Keratinocyte (primary cell): ENCODE measurements around the gene SCNN1A. TPM values are rescaled to one million over a fixed set of nuclear protein-coding genes. Genes with fewer than 3 reads are reported as not detected.

ENCODE experiments used
- DNase-seq: peaks from one replicate; pipeline ENCODE4 v3.0.0-alpha.2; 2011; ENCODE audit warnings: low read depth, missing footprints, low spot score
- FAIRE-seq: peaks from 2 replicates; lab custom pipeline; 2011; peaks lifted over from hg19 to GRCh38; lab: Jason Lieb, UNC
- H2AFZ ChIP-seq: 2 replicates; pipeline ENCODE4 v1.6.0; 2012; ENCODE audit warnings: low read length, control low read depth, inconsistent platforms; ENCODE audit not compliant: control insufficient read depth
- H3K27ac ChIP-seq: 2 replicates; pipeline ENCODE4 v1.5.1; 2011; ENCODE audit warnings: low read length; ENCODE audit not compliant: control insufficient read depth, insufficient read depth
- H3K27me3 ChIP-seq: 3 replicates; pipeline ENCODE4 v1.6.0; 2011; ENCODE audit warnings: low read length; ENCODE audit not compliant: control insufficient read depth, insufficient read depth; ENCODE audit errors: extremely low read depth
- H3K36me3 ChIP-seq, 2 experiments: 2 replicates in 1 of 2; 3 replicates in 1 of 2; pipeline ENCODE4 v1.5.1; 2011; ENCODE audit warnings: low read length in 2 of 2, mild to moderate bottlenecking in 1 of 2; ENCODE audit not compliant: control insufficient read depth in 2 of 2, insufficient read depth in 2 of 2; ENCODE audit errors: extremely low read depth in 1 of 2
- H3K4me1 ChIP-seq: 3 replicates; pipeline ENCODE4 v1.5.1; 2011; ENCODE audit warnings: low read length; ENCODE audit not compliant: control insufficient read depth, insufficient read depth; ENCODE audit errors: extremely low read depth
- H3K4me2 ChIP-seq: 3 replicates; pipeline ENCODE4 v1.6.0; 2011; ENCODE audit warnings: low read depth, low read length; ENCODE audit not compliant: control insufficient read depth, insufficient read depth; ENCODE audit errors: extremely low read depth
- H3K4me3 ChIP-seq, 3 experiments: fragments of 200-600 bp in 1 of 3; sonication (generic) in 1 of 3; 2 replicates in 2 of 3; 3 replicates in 1 of 3; pipeline ENCODE4 v1.5.1; 2011 to 2016; ENCODE audit warnings: low read length in 3 of 3, mild to moderate bottlenecking in 3 of 3, control low read depth in 2 of 3, inconsistent platforms in 1 of 3, low read depth in 1 of 3, mixed read lengths in 1 of 3, mixed run types in 1 of 3, moderate library complexity in 1 of 3; ENCODE audit not compliant: control insufficient read depth in 2 of 3, insufficient read depth in 2 of 3; ENCODE audit errors: extremely low read depth in 1 of 3
- H3K79me2 ChIP-seq: 2 replicates; pipeline ENCODE4 v1.6.0; 2012; ENCODE audit warnings: low read length; ENCODE audit not compliant: control insufficient read depth, insufficient read depth
- H3K9ac ChIP-seq: 3 replicates; pipeline ENCODE4 v1.6.0; 2011; ENCODE audit warnings: low read length; ENCODE audit not compliant: control insufficient read depth, insufficient read depth; ENCODE audit errors: extremely low read depth
- H3K9me1 ChIP-seq: 3 replicates; pipeline ENCODE4 v1.6.0; 2011; ENCODE audit warnings: low read length; ENCODE audit not compliant: control insufficient read depth, insufficient read depth; ENCODE audit errors: extremely low read depth
- H3K9me3 ChIP-seq: 2 replicates; pipeline ENCODE4 v1.5.1; 2012; ENCODE audit warnings: low read depth, low read length; ENCODE audit not compliant: control insufficient read depth
- H4K20me1 ChIP-seq: 3 replicates; pipeline ENCODE4 v1.6.0; 2011; ENCODE audit warnings: low read length; ENCODE audit not compliant: control insufficient read depth, insufficient read depth; ENCODE audit errors: extremely low read depth
- EZH2 ChIP-seq: IDR thresholded peaks from one replicate; pipeline ENCODE4 v1.6.1; 2012; ENCODE audit warnings: inconsistent platforms, mild to moderate bottlenecking, low read length, moderate library complexity
- dilution Hi-C: fragments of 300-500 bp; cut with MboI; formaldehyde crosslinking; loops from one replicate; pipeline ENCODE4 v1.7.0; 2020; ENCODE audit warnings: low sequenced_read_pairs; ENCODE audit not compliant: extremely low pct_ligation_motif_present
- polyA plus RNA-seq, 5 experiments: library from polyadenylated mRNA; depleted of rRNA in 3 of 5; stranded (reverse) in 3 of 5; stranded (forward) in 1 of 5; unstranded in 1 of 5; fragments of >200 nt; gene quantifications; 1 replicate in 1 of 5; 2 replicates in 3 of 5; 3 replicates in 1 of 5; pipeline versions ENCODE4 v1.2.1 to v1.2.3, GENCODE V29; 2011 to 2012; ENCODE audit warnings: missing spikeins in 2 of 5, low read depth in 1 of 5, low replicate concordance in 1 of 5
- TF ChIP-seq, protein P1 (sequence below), 3 experiments: IDR thresholded peaks in 1 of 3; conservative IDR thresholded peaks in 1 of 3; optimal IDR thresholded peaks in 1 of 3; 2 replicates in 2 of 3; 3 replicates in 1 of 3; pipeline versions ENCODE3 to v1.5.1; 2011; ENCODE audit warnings: low read length in 3 of 3, mild to moderate bottlenecking in 3 of 3, moderate library complexity in 2 of 3, control low read depth in 1 of 3, inconsistent platforms in 1 of 3; ENCODE audit not compliant: insufficient read depth in 2 of 3; ENCODE audit errors: extremely low read depth in 1 of 3

The SCNN1A gene
- polyA plus RNA-seq, 1 donor (not counting 4 experiments of a cell fraction or from before 2014, with no cell fraction given) = 11.1 TPM

DNA sequence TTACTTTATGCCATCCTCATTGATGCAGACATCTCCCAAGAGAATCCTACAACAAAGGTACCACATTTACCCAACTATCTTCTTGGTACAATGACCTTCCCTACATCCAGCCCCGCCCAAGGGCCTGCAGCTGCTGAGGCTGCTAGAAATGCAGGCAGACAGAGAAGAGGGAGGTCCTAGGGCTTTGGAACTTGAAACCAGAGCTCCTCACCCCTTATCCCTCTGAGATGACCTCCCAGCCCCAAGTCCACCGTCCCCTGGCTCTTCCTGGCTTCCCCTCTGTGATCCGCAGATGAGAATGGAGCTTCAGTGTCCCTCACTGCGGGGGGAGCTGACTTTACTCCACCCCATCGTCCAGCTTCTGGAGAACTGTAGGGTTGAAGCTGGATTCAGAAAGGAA lies 31.8 kb downstream of the SCNN1A start:
- H3K27me3 ChIP-seq = no peaks in the 10 kb centered on the region
- peaks cover 34% of the 10 kb centered on the region for H3K79me2 ChIP-seq
- H3K4me1 ChIP-seq = peaks cover 33% of the 10 kb centered on the region
- H3K4me2 ChIP-seq = no peak overlapping the region
- H2AFZ ChIP-seq = no peak overlapping the region
- H3K9ac ChIP-seq = no peak overlapping the region
- H3K9me1 ChIP-seq = no peaks in the 10 kb centered on the region
- H3K4me3 ChIP-seq = no peak overlapping the region
- no peak overlapping the region for H3K27ac ChIP-seq
- dilution Hi-C loops = no loop called here
- peaks cover 2 to 4% of the 10 kb centered on the region in 2 experiments for H3K36me3 ChIP-seq
- H4K20me1 ChIP-seq = peaks cover 6% of the 10 kb centered on the region
- H3K9me3 ChIP-seq = no peaks in the 10 kb centered on the region
- no peak for TF ChIP-seq EZH2
- TF ChIP-seq, protein P1, sequence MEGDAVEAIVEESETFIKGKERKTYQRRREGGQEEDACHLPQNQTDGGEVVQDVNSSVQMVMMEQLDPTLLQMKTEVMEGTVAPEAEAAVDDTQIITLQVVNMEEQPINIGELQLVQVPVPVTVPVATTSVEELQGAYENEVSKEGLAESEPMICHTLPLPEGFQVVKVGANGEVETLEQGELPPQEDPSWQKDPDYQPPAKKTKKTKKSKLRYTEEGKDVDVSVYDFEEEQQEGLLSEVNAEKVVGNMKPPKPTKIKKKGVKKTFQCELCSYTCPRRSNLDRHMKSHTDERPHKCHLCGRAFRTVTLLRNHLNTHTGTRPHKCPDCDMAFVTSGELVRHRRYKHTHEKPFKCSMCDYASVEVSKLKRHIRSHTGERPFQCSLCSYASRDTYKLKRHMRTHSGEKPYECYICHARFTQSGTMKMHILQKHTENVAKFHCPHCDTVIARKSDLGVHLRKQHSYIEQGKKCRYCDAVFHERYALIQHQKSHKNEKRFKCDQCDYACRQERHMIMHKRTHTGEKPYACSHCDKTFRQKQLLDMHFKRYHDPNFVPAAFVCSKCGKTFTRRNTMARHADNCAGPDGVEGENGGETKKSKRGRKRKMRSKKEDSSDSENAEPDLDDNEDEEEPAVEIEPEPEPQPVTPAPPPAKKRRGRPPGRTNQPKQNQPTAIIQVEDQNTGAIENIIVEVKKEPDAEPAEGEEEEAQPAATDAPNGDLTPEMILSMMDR (optimal IDR thresholded peaks at IDR 0.05 in 1 of 3, IDR thresholded peaks at IDR 0.05 in 1 of 3, conservative IDR thresholded peaks at IDR 0.05 in 1 of 3; ENCODE audit: extremely low read depth in 1 of 3, insufficient read depth in 2 of 3, low read length in 3 of 3) = no peak
- FAIRE-seq = no peak
- no peak for DNase-seq

DNA sequence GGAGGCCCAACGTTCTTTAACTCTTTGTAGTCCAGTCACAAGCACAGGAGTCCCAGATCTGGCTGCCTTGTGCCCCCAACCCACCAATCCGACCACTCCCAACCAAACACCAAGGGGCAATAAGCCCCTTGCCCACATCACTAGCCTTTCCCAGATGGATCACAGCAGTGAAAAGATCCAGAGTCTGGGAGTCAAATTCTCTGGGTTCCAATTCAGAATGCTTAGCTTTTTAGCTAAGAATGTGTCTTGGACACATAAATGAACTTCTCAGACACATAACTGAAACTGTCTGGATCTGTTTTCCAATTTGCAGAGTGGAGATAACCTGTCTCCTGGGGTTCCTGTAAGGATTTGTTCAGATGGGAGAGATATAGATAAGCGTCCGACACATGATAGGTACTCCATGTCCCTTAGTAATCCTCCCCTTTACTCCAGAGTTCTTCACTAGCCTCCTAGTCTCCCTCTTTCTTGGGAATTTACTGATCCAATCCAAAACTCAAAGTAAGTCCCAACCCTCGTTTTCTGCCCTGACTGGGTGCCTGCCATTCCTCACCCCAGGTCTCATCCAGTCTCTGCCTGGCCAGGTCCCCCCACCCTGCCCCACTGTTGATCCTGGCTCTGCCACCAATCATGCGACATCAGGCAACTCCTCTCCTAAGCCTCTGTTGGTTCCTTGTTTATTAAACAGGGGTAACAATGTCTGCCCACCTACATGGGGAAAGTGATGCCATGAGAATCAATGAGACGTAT lies 33.0 kb downstream of the SCNN1A start:
- DNase-seq (no peak), FAIRE-seq (no peak)
- peak overlapping the region; percentile 67 for H2AFZ ChIP-seq
- H3K27me3 ChIP-seq = no peaks in the 10 kb centered on the region
- dilution Hi-C loops = no loop called here
- H3K4me1 ChIP-seq = peaks cover 45% of the 10 kb centered on the region
- H3K4me3 ChIP-seq = peak overlapping the region; percentile 65 to 96 (median 83)
- peaks cover 2 to 4% of the 10 kb centered on the region in 2 experiments for H3K36me3 ChIP-seq
- peak overlapping the region; percentile 98 for H3K27ac ChIP-seq
- no peaks in the 10 kb centered on the region for H3K9me1 ChIP-seq
- H3K9ac ChIP-seq = peak overlapping the region; percentile 90
- TF ChIP-seq EZH2 = no peak
- TF ChIP-seq, protein P1 (optimal IDR thresholded peaks at IDR 0.05 in 1 of 3, IDR thresholded peaks at IDR 0.05 in 1 of 3, conservative IDR thresholded peaks at IDR 0.05 in 1 of 3; ENCODE audit: extremely low read depth in 1 of 3, insufficient read depth in 2 of 3, low read length in 3 of 3) = no peak
- H3K9me3 ChIP-seq = no peaks in the 10 kb centered on the region
- peak overlapping the region; percentile 88 for H3K4me2 ChIP-seq
- H4K20me1 ChIP-seq = peaks cover 6% of the 10 kb centered on the region
- H3K79me2 ChIP-seq = peaks cover 46% of the 10 kb centered on the region
